Heart left ventricle (tissue), 16 donors: ENCODE results near the gene FGF14. TPM values are rescaled to one million over a fixed set of nuclear protein-coding genes. Genes with fewer than 3 reads are reported as not detected.

Experiments
- ATAC-seq, 4 donors: fragments of 200-7000 bp; cut with Tn5 transposase; one replicate each; pipeline ENCODE4 v1.9.1; 2020 to 2022; ENCODE audit warnings: moderate library complexity in 4 of 4, mild to moderate bottlenecking in 3 of 4, moderate number of reproducible peaks in 1 of 4
- DNase-seq, 5 donors: peaks; one replicate each; pipeline ENCODE4 v3.0.0-alpha.2; 2020
- H3K27ac ChIP-seq, 12 donors: fragments of 200-600 bp; sonication (generic) in 4 of 12; one replicate each; pipeline versions ENCODE4 v1.5.0 to v1.8.0; 2016 to 2022; ENCODE audit warnings: mild to moderate bottlenecking in 2 of 12
- H3K27me3 ChIP-seq, 9 donors: fragments of 200-600 bp; sonication (generic) in 2 of 9; one replicate each; pipeline versions ENCODE4 v1.5.1 to v1.8.0; 2016 to 2022; ENCODE audit warnings: mild to moderate bottlenecking in 3 of 9
- H3K36me3 ChIP-seq, 9 donors: fragments of 200-600 bp; sonication (generic) in 2 of 9; one replicate each; pipeline versions ENCODE4 v1.5.0 to v1.8.0; 2018 to 2022; ENCODE audit warnings: mild to moderate bottlenecking in 2 of 9
- H3K4me1 ChIP-seq, 12 donors: fragments of 200-600 bp; sonication (generic) in 4 of 12; one replicate each; pipeline versions ENCODE4 v1.5.0 to v1.8.0; 2016 to 2022; ENCODE audit warnings: mild to moderate bottlenecking in 3 of 12
- H3K4me3 ChIP-seq, 12 donors: fragments of 200-600 bp; sonication (generic) in 4 of 12; one replicate each; pipeline versions ENCODE4 v1.5.0 to v1.8.0; 2017 to 2022; ENCODE audit warnings: mild to moderate bottlenecking in 9 of 12, moderate library complexity in 4 of 12
- H3K9me3 ChIP-seq, 12 donors: fragments of 200-600 bp; sonication (generic) in 4 of 12; one replicate each; pipeline versions ENCODE4 v1.5.0 to v1.8.0; 2016 to 2022; ENCODE audit warnings: mild to moderate bottlenecking in 1 of 12
- CTCF ChIP-seq, 12 donors: fragments of 200-600 bp; sonication (generic) in 4 of 12; IDR thresholded peaks; one replicate each; pipeline versions ENCODE4 v1.5.0 to v1.8.0; 2018 to 2022; ENCODE audit warnings: antibody characterized with exemption in 12 of 12, mild to moderate bottlenecking in 5 of 12
- POLR2A ChIP-seq, 2 donors: fragments of 450-650 bp; IDR thresholded peaks; one replicate each; pipeline ENCODE4 v1.6.1; 2017; ENCODE audit warnings: antibody characterized with exemption in 2 of 2, mild to moderate bottlenecking in 2 of 2, moderate library complexity in 2 of 2
- WGBS, 4 donors: extraction: QIAGEN DNeasy Blood & Tissue Kit in 2 of 4; methylation state at CpG; one replicate each; pipeline versions ENCODE4 v1.1.5 to v1.1.7; 2013 to 2018; 5-methylcytosine and 5-hydroxymethylcytosine counted together
- intact Hi-C, 10 donors: fragments of 100-400 bp; cut with DNase I; formaldehyde crosslinking; loops; one replicate each; pipeline versions ENCODE4 v1.11.1 to v1.14.2; 2022
- polyA plus RNA-seq, 2 donors: library from polyadenylated mRNA; stranded (reverse); fragments of 200-250 nt; gene quantifications; one replicate each; pipeline ENCODE4 v1.2.3, GENCODE V29; 2013
- total RNA-seq, 9 donors: library from RNA; depleted of rRNA in 2 of 9; stranded (reverse); fragments of >200 nt in 2 of 9; fragmentation: NEBNext Ultra II Directional in 3 of 9; extraction: Animal tissue kit (Norgen Biotek cat#: 25700) in 3 of 9; gene quantifications; one replicate each; pipeline versions ENCODE4 v1.1.0 to v1.2.4, GENCODE V29; 2016 to 2023
- donor health status: ischemic (EF 13 %, LVEDD 7.1; RV severe dilation, severe dysfunction).
- donor health status: healthy with polysubstance abuse.
- donor health status: DM: no; HTN: yes; CAD: no.
- donor health status: DM: no; HTN: no; CAD: no.
- donor health status: ischemic (EF 25% LVEDD 6.9; RV normal size, moderate dysfunction).
- donor health status: ischemic (EF 25% LVEDD 5.7; RV mildly dilated, moderate dysfunction).
- donor health status: healthy.
- donor health status: DM: yes; HTN: yes; CAD: no.
- donor health status: ischemic (EF 35%, LVEDD 5.7; RV mildly dilated, moderate dysfunction).
- donor health status: nonischemic (EF 11% LVEDD 7.7; RV severe dilation, severe dysfunction).
- donor health status: DM: yes; HTN: yes; CAD: no.
- donor health status: PGD.
- donor health status: ischemic (EF 29% LVEDD 5.4; RV normal size, mild dysfunction).
- donor health status: nonischemic (EF 23%, LVEDD 6.1; RV moderate dilation, normal function).

The FGF14 gene
- total and polyA plus RNA-seq, 11 donors, result 0.14 to 6.3 (median 3.9) TPM

- no peaks in the 10 kb centered on the region for H3K27me3 ChIP-seq
- TF ChIP-seq CTCF (IDR thresholded peaks at IDR 0.05) (no peak), POLR2A (IDR thresholded peaks at IDR 0.05) (no peak)
- intact Hi-C loops, result loop anchor here in 3 of 10 donors (2.0 to 10.0 kb wide), 3 partner anchors 20 to 78 kb away; no protein-coding TSS in a partner anchor
- H3K9me3 ChIP-seq, result no peaks in the 10 kb centered on the region
- no peak for ATAC-seq
- no peak overlapping the region for H3K4me3 ChIP-seq
- H3K27ac ChIP-seq, result no peak overlapping the region
- no peak for DNase-seq
- H3K4me1 ChIP-seq, result peaks cover 0 to 37% (median 16%) of the 10 kb centered on the region in 12 donors
- H3K36me3 ChIP-seq, result no peaks in the 10 kb centered on the region
- WGBS, 4 donors, result 91 to 93% (median 92%) methylated on average over 3 of the region's 3 CpGs
Measured at GRCh38 chr13:102316732-102317131, 85.1 kb downstream of the FGF14 start.

GRCh38 chr13:102312841-102313240 lies 89.0 kb downstream of the FGF14 start:
- Histone ChIP-seq H3K9me3 (no peaks in the 10 kb centered on the region), H3K4me3 (peak overlapping the region in 4 of 12 donors; percentile 16 to 33 (median 24)), H3K36me3 (no peaks in the 10 kb centered on the region), H3K4me1 (peaks cover 0 to 49% (median 19%) of the 10 kb centered on the region in 12 donors), H3K27ac (peak overlapping the region in 6 of 12 donors; percentile 0 to 50 (median 14)), H3K27me3 (no peaks in the 10 kb centered on the region)
- intact Hi-C loops, result loop anchor here in 1 of 10 donors (10.0 kb wide), 1 partner anchor 82 kb away; no protein-coding TSS in a partner anchor
- no peak for ATAC-seq
- DNase-seq, result no peak
- TF ChIP-seq POLR2A (IDR thresholded peaks at IDR 0.05) (no peak), CTCF (IDR thresholded peaks at IDR 0.05) (no peak)
- 64 to 78% (median 72%) methylated on average over 4 of the region's 4 CpGs for WGBS, 4 donors

- H3K36me3 ChIP-seq, result no peaks in the 10 kb centered on the region
- H3K4me3 ChIP-seq, result peak overlapping the region in 1 of 12 donors; percentile 6
- H3K27ac ChIP-seq, result peak overlapping the region in 10 of 12 donors; percentile 15 to 59 (median 48)
- no peak for ATAC-seq
- intact Hi-C loops, result loop anchor here in 1 of 10 donors (10.0 kb wide), 1 partner anchor 83 kb away; no protein-coding TSS in a partner anchor
- DNase-seq, result no peak
- no peaks in the 10 kb centered on the region for H3K9me3 ChIP-seq
- peaks cover 0 to 42% (median 16%) of the 10 kb centered on the region in 12 donors for H3K4me1 ChIP-seq
- H3K27me3 ChIP-seq, result no peaks in the 10 kb centered on the region
- 51 to 77% (median 59%) methylated on average over 3 of the region's 3 CpGs for WGBS, 4 donors
- TF ChIP-seq CTCF (IDR thresholded peaks at IDR 0.05) (no peak), POLR2A (IDR thresholded peaks at IDR 0.05) (no peak)
Measured at GRCh38 chr13:102311901-102312300, 89.9 kb downstream of the FGF14 start.

- ATAC-seq (peak in 2 of 4 donors; percentile 21 to 33), DNase-seq (no peak)
- 26 to 42% (median 29%) methylated on average over 5 of the region's 5 CpGs for WGBS, 4 donors
- H3K9me3 ChIP-seq, result no peaks in the 10 kb centered on the region
- intact Hi-C loops, result loop anchor here in 1 of 10 donors (10.0 kb wide), 1 partner anchor 83 kb away; no protein-coding TSS in a partner anchor
- H3K36me3 ChIP-seq, result no peaks in the 10 kb centered on the region
- peak overlapping the region in 11 of 12 donors; percentile 15 to 59 (median 47) for H3K27ac ChIP-seq
- H3K4me1 ChIP-seq, result peaks cover 0 to 42% (median 16%) of the 10 kb centered on the region in 12 donors
- no peaks in the 10 kb centered on the region for H3K27me3 ChIP-seq
- TF ChIP-seq POLR2A (IDR thresholded peaks at IDR 0.05) (no peak), CTCF (IDR thresholded peaks at IDR 0.05) (no peak)
- H3K4me3 ChIP-seq, result peak overlapping the region in 2 of 12 donors; percentile 6 to 7
Measured at GRCh38 chr13:102311419-102311796, 90.4 kb downstream of the FGF14 start.
